Vagina (tissue), 2 donors: ENCODE results near the gene BRI3.

Source experiments
- POLR2AphosphoS5 ChIP-seq, 2 donors: sonication (generic); formaldehyde crosslinking; IDR thresholded peaks; one replicate each; pipeline ENCODE4 v1.9.0; 2017; ENCODE audit warnings: antibody characterized with exemption in 2 of 2, mild to moderate bottlenecking in 2 of 2, low read depth in 1 of 2; ENCODE audit not compliant: insufficient read depth in 1 of 2
- TF ChIP-seq, protein P1 (sequence below), 3 experiments: fragments of 450-650 bp in 2 of 3; fragments of 200-600 bp in 1 of 3; sonication (generic) in 1 of 3; IDR thresholded peaks; one replicate each; pipeline ENCODE4 v1.5.1; 2017 to 2019; ENCODE audit warnings: antibody characterized with exemption in 3 of 3, mild to moderate bottlenecking in 2 of 3, moderate library complexity in 2 of 3

DNA sequence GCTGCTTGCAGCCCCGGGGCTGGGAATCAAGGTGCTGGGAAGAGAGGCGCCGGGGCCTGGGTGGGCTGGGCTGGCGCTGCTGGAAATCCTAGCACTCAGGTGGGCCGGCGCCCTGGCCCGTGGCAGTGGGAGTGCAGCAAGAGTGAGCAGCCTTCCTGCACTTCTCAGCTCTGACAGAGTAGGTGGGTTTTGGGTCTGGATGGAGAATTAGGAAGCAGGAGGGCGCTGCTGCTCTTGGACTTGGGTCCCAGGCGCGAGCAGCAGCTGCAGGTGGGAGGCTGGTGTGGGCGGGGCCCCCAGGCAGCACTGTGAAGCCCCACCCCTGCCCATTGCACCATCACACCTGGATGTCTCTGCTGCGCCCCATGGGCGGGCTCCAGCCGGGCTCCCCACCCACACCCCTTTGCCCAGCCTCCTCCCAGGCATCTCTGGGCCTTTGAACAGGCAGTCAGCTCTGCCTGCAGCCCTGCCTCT is 6.0 kb downstream of the BRI3 start:
- TF ChIP-seq, protein P1, sequence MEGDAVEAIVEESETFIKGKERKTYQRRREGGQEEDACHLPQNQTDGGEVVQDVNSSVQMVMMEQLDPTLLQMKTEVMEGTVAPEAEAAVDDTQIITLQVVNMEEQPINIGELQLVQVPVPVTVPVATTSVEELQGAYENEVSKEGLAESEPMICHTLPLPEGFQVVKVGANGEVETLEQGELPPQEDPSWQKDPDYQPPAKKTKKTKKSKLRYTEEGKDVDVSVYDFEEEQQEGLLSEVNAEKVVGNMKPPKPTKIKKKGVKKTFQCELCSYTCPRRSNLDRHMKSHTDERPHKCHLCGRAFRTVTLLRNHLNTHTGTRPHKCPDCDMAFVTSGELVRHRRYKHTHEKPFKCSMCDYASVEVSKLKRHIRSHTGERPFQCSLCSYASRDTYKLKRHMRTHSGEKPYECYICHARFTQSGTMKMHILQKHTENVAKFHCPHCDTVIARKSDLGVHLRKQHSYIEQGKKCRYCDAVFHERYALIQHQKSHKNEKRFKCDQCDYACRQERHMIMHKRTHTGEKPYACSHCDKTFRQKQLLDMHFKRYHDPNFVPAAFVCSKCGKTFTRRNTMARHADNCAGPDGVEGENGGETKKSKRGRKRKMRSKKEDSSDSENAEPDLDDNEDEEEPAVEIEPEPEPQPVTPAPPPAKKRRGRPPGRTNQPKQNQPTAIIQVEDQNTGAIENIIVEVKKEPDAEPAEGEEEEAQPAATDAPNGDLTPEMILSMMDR (IDR thresholded peaks at IDR 0.05) = no peak
- TF ChIP-seq POLR2AphosphoS5 (IDR thresholded peaks at IDR 0.05; ENCODE audit: insufficient read depth in 1 of 2, low read depth in 1 of 2) = peak in 1 of 2 donors; percentile 8
